Activated CD4-positive, alpha-beta memory T cell treated with anti-CD3 and anti-CD28 coated beads for 36 hours (primary cell): Measurements from ENCODE around the gene CFAP58. TPM values are rescaled to one million over a fixed set of nuclear protein-coding genes. Genes with fewer than 3 reads are reported as not detected.

Experiments used
- CTCF ChIA-PET: fragments of 350-600 bp; sonication (Branson Sonifier 250); formaldehyde crosslinking; loops from one replicate; lab custom pipeline; 2021; ENCODE audit warnings: antibody characterized with exemption, inconsistent platforms; lab: Charles Lee
- POLR2A ChIA-PET: fragments of 350-600 bp; sonication (Branson Sonifier 250); formaldehyde crosslinking; loops from one replicate; lab custom pipeline; 2021; ENCODE audit warnings: antibody characterized with exemption; lab: Charles Lee
- DNase-seq: peaks from one replicate; pipeline ENCODE4 v3.0.0-alpha.2; 2020
- H3K27ac Mint-ChIP-seq: one replicate; pipeline ENCODE4 v1.8.0; 2021; ENCODE audit warnings: mixed read lengths
- H3K27me3 Mint-ChIP-seq: one replicate; pipeline ENCODE4 v1.8.0; 2021; ENCODE audit warnings: mixed read lengths
- H3K36me3 Mint-ChIP-seq: one replicate; pipeline ENCODE4 v1.8.0; 2021; ENCODE audit warnings: mixed read lengths
- H3K4me1 Mint-ChIP-seq: one replicate; pipeline ENCODE4 v1.8.0; 2021; ENCODE audit warnings: low read depth, mixed read lengths
- H3K4me3 Mint-ChIP-seq: one replicate; pipeline ENCODE4 v1.8.0; 2021; ENCODE audit warnings: mild to moderate bottlenecking, mixed read lengths
- H3K9me3 Mint-ChIP-seq: one replicate; pipeline ENCODE4 v1.8.0; 2021; ENCODE audit warnings: mixed read lengths
- intact Hi-C: fragments of 100-400 bp; cut with micrococcal nuclease; formaldehyde crosslinking; loops from one replicate; pipeline ENCODE4 v1.15.1; 2023
- total RNA-seq, 2 experiments: library from RNA; stranded (reverse); gene quantifications; one replicate each; pipeline ENCODE4 v1.2.3, GENCODE V29; 2021

Gene CFAP58
- total RNA-seq, 2 experiments from 2014 or later, result 0.31 to 0.88 TPM

DNA sequence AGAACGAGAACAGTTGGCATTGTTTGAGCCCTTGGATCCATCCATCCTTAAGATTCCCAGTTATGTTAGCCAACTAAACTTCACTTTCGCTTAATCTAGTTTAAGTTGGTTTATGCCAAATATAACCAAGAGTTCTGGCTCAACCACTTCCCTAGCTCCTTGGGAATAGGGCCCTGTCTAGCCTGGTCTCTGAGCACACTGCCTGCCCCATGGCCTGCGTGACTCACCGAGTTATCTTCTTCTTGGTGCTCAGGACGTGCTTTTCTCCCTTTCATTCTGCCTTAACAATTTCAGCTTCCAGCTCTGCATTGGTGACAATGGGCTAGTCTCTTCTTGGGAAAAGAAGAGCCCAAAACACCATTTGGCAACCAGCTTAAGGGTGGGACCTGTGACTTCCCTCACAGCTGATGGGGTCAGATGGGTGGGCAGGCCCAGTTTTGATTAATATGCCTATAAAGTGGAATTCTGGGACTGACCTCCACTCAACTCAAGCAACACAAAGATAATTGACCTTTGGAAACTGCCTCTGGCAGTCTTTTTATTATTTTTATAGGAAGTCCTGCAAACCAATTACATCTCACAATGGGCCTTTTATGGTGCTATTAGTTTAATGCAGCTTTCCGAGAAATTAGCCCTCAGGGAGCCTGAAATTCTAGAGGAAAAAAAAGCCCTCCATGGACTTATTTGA is 126.4 kb downstream of the CFAP58 start:
- H3K9me3 Mint-ChIP-seq, result no peaks in the 10 kb centered on the region
- H3K27me3 Mint-ChIP-seq, result peaks cover 11% of the 10 kb centered on the region
- H3K36me3 Mint-ChIP-seq, result no peaks in the 10 kb centered on the region
- H3K4me1 Mint-ChIP-seq, result no peaks in the 10 kb centered on the region
- ChIA-PET POLR2A (no interaction called here), CTCF (interaction anchor here (1.1 kb wide), 1 partner anchor 189 kb away, joined by 3 read pairs; no protein-coding TSS in a partner anchor)
- intact Hi-C loops, result no loop called here
- H3K4me3 Mint-ChIP-seq, result no peak overlapping the region
- H3K27ac Mint-ChIP-seq, result no peak overlapping the region
- no peak for DNase-seq

- no peak for DNase-seq
- intact Hi-C loops, result no loop called here
- H3K27me3 Mint-ChIP-seq, result peaks cover 12% of the 10 kb centered on the region
- no peaks in the 10 kb centered on the region for H3K4me1 Mint-ChIP-seq
- ChIA-PET CTCF (interaction anchor here (1.1 kb wide), 1 partner anchor 190 kb away, joined by 3 read pairs; no protein-coding TSS in a partner anchor), POLR2A (no interaction called here)
- H3K36me3 Mint-ChIP-seq, result no peaks in the 10 kb centered on the region
- no peak overlapping the region for H3K4me3 Mint-ChIP-seq
- no peak overlapping the region for H3K27ac Mint-ChIP-seq
- H3K9me3 Mint-ChIP-seq, result no peaks in the 10 kb centered on the region
Measured at GRCh38 chr10:104480797-104481196, 127.2 kb downstream of the CFAP58 start.

DNA sequence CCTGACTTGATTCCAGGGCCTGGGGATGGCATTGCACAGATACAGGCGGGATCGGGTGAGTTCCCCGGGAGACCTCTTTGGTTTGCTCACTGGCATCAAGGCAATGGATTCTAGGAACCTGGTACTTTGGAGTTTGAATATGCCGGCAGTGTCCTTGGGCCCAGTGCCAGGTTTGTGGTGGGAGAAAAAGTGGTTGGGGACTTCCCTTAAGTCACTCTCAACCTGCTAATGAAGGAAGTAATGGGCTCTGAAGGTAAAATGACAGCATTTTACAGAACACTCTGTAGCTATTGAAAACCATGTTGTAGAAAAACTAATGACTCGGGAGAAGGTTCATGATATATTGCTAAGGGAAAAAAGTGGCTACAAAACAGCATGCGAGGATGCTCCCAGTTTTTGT is 129.9 kb downstream of the CFAP58 start:
- POLR2A ChIA-PET, result no interaction called here
- no peak for DNase-seq

GRCh38 chr10:104485632-104486031 is 132.0 kb downstream of the CFAP58 start:
- ChIA-PET CTCF (no interaction called here), POLR2A (no interaction called here)
- Mint-ChIP-seq H3K4me1 (no peaks in the 10 kb centered on the region), H3K9me3 (no peaks in the 10 kb centered on the region), H3K4me3 (no peak overlapping the region), H3K27me3 (peaks cover 15% of the 10 kb centered on the region), H3K36me3 (no peaks in the 10 kb centered on the region), H3K27ac (no peak overlapping the region)
- no peak for DNase-seq
- intact Hi-C loops, result no loop called here

More for the DNA sequence above, 129.9 kb downstream of the CFAP58 start:
- CTCF ChIA-PET, result no interaction called here
- H3K36me3 Mint-ChIP-seq, result no peaks in the 10 kb centered on the region
- H3K4me1 Mint-ChIP-seq, result no peaks in the 10 kb centered on the region
- H3K27me3 Mint-ChIP-seq, result peaks cover 15% of the 10 kb centered on the region
- H3K4me3 Mint-ChIP-seq, result no peak overlapping the region
- H3K9me3 Mint-ChIP-seq, result no peaks in the 10 kb centered on the region
- intact Hi-C loops, result no loop called here
- H3K27ac Mint-ChIP-seq, result no peak overlapping the region

GRCh38 chr10:104486803-104487202 is 133.2 kb downstream of the CFAP58 start:
- Mint-ChIP-seq H3K4me3 (no peak overlapping the region), H3K9me3 (no peaks in the 10 kb centered on the region), H3K4me1 (no peaks in the 10 kb centered on the region), H3K27ac (no peak overlapping the region), H3K36me3 (no peaks in the 10 kb centered on the region), H3K27me3 (peaks cover 15% of the 10 kb centered on the region)
- no peak for DNase-seq
- POLR2A ChIA-PET, result no interaction called here
- intact Hi-C loops, result no loop called here
- CTCF ChIA-PET, result no interaction called here

GRCh38 chr10:104487794-104488438 is 134.3 kb downstream of the CFAP58 start:
- ChIA-PET POLR2A (no interaction called here), CTCF (no interaction called here)
- H3K9me3 Mint-ChIP-seq, result no peaks in the 10 kb centered on the region
- no peaks in the 10 kb centered on the region for H3K4me1 Mint-ChIP-seq
- intact Hi-C loops, result no loop called here
- no peaks in the 10 kb centered on the region for H3K36me3 Mint-ChIP-seq
- no peak overlapping the region for H3K4me3 Mint-ChIP-seq
- DNase-seq, result no peak
- H3K27ac Mint-ChIP-seq, result no peak overlapping the region
- H3K27me3 Mint-ChIP-seq, result peaks cover 12% of the 10 kb centered on the region

GRCh38 chr10:104488439-104488832 is 134.8 kb downstream of the CFAP58 start:
- DNase-seq, result no peak

DNA sequence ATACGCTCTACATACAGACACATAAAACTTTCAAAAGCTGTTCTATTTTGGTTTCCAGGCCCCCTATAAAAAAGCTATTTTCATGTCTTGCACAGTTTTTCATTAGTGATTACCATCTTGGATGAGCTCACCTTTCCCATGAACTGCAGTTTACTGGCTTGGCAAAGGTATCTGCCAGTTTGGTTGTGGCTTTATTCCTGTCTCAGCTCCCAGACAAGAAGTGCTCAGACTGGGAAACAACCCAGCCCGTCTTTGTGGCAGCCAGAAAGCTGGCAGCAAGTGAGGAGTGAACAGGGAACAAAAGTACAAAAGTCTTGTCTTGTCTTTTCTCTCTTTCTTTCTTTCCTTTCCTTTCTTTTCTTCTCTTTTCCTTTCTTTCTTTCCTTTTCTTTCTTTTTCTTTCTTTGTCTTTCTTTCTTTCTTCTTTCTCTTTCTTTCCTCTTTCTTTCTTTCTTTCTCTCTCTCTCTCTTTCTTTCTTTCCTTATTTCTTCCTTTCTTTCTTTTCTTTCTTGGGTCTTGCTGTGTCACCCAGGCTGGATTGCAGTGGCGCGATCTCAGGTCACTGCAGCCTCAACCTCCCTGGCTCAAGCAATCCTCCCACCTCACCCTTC is 138.8 kb downstream of the CFAP58 start:
- intact Hi-C loops, result no loop called here
- Mint-ChIP-seq H3K4me1 (no peaks in the 10 kb centered on the region), H3K27me3 (peaks cover 7% of the 10 kb centered on the region), H3K9me3 (no peaks in the 10 kb centered on the region), H3K27ac (no peak overlapping the region), H3K36me3 (no peaks in the 10 kb centered on the region), H3K4me3 (no peak overlapping the region)
- DNase-seq, result no peak
- ChIA-PET POLR2A (interaction anchor here (0.7 kb wide), 1 partner anchor 23 kb away, joined by 4 read pairs; no protein-coding TSS in a partner anchor), CTCF (no interaction called here)

More at GRCh38 chr10:104488439-104488832, 134.8 kb downstream of the CFAP58 start:
- ChIA-PET POLR2A (no interaction called here), CTCF (no interaction called here)
- no peak overlapping the region for H3K4me3 Mint-ChIP-seq
- H3K4me1 Mint-ChIP-seq, result no peaks in the 10 kb centered on the region
- H3K27me3 Mint-ChIP-seq, result peaks cover 12% of the 10 kb centered on the region
- no peaks in the 10 kb centered on the region for H3K36me3 Mint-ChIP-seq
- H3K9me3 Mint-ChIP-seq, result no peaks in the 10 kb centered on the region
- H3K27ac Mint-ChIP-seq, result no peak overlapping the region
- intact Hi-C loops, result no loop called here

- H3K4me3 Mint-ChIP-seq, result no peak overlapping the region
- no peaks in the 10 kb centered on the region for H3K36me3 Mint-ChIP-seq
- no peaks in the 10 kb centered on the region for H3K4me1 Mint-ChIP-seq
- peaks cover 10% of the 10 kb centered on the region for H3K27me3 Mint-ChIP-seq
- intact Hi-C loops, result no loop called here
- no peak for DNase-seq
- ChIA-PET CTCF (no interaction called here), POLR2A (no interaction called here)
- H3K9me3 Mint-ChIP-seq, result no peaks in the 10 kb centered on the region
- no peak overlapping the region for H3K27ac Mint-ChIP-seq
Measured at GRCh38 chr10:104498347-104499081, 144.9 kb downstream of the CFAP58 start.

DNA sequence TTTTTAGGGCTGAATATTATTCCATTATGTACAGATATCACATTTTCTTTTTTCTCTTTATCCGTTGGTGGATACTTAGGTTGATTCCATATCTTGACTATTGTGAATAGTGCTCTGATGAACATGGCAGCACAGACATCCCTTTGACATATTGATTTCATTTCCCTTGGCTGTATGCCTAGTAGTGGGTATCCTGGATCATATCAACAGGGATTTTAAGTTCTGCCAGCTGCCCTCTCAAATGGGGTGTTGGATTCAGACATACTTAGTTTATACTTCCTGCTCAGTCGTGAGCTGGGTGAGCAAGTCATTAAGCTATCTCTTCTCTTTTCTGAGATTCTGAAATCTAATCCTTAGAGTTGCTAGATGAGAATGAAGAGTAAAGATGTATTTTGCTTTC is 147.8 kb downstream of the CFAP58 start:
- intact Hi-C loops, result no loop called here
- Mint-ChIP-seq H3K4me1 (no peaks in the 10 kb centered on the region), H3K27me3 (peaks cover 7% of the 10 kb centered on the region), H3K27ac (no peak overlapping the region), H3K36me3 (no peaks in the 10 kb centered on the region), H3K9me3 (no peaks in the 10 kb centered on the region), H3K4me3 (no peak overlapping the region)
- DNase-seq, result no peak
- CTCF ChIA-PET, result interaction anchor here (1.1 kb wide), 1 partner anchor 119 kb away, joined by 3 read pairs; no protein-coding TSS in a partner anchor
- POLR2A ChIA-PET, result no interaction called here

GRCh38 chr10:104501864-104502579 is 148.4 kb downstream of the CFAP58 start:
- DNase-seq, result no peak
- H3K4me3 Mint-ChIP-seq, result no peak overlapping the region
- ChIA-PET POLR2A (no interaction called here), CTCF (no interaction called here)
- intact Hi-C loops, result no loop called here
- no peaks in the 10 kb centered on the region for H3K36me3 Mint-ChIP-seq
- no peak overlapping the region for H3K27ac Mint-ChIP-seq
- no peaks in the 10 kb centered on the region for H3K4me1 Mint-ChIP-seq
- H3K27me3 Mint-ChIP-seq, result peaks cover 4% of the 10 kb centered on the region
- no peaks in the 10 kb centered on the region for H3K9me3 Mint-ChIP-seq
